NCI-H2107 (cell line): Measurements from ENCODE around the gene SLC5A8.
"Not testable (repeated sequence)": the region's sequence is repeated elsewhere in the genome, so short reads cannot be mapped to it uniquely, and the experiment has no call there.

Source experiments
- DNase-seq: peaks from one replicate; lab custom pipeline; 2025; lab: John Stamatoyannopoulos, UW

Gene SLC5A8

DNA sequence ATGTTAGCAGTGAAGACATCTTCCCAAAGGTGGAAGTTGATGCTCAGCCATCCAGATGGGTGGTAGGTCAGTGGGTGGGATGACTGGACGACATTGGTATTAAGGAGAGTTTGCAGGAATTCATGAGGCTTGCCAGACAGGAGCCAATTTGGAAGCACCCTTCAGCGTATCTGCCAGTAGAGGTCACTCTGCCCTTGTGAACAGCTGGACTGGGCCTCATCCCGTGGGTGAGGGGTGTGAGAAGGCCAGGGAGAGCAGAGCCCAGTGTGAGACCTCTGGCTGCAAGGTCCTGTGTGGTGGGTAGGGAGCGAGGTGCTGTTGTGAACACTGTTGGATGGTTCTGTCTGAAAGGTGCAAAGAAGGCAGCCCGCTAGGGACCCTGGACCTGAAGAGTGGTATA lies 37.7 kb downstream of the SLC5A8 start:
- DNase-seq, result no peak

DNA sequence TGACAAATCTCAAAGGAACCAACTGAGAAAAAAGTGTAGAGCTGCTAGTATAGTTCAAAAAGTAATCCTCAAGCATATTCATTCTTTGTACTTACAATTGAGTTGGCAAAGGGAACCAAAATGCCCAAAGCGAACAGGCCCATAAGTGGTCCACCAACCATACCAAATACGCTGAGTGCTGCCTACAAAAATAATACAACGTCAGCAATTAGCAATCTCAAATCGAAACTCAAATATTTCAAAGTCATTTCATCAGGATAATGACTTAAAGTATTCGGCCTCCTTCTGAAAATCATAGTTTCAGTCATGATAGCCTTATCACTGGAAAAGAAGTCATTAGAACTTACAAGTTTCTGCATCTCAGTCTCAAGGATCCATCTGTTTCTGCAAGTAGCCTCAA lies 42.0 kb downstream of the SLC5A8 start:
- no peak for DNase-seq

DNA sequence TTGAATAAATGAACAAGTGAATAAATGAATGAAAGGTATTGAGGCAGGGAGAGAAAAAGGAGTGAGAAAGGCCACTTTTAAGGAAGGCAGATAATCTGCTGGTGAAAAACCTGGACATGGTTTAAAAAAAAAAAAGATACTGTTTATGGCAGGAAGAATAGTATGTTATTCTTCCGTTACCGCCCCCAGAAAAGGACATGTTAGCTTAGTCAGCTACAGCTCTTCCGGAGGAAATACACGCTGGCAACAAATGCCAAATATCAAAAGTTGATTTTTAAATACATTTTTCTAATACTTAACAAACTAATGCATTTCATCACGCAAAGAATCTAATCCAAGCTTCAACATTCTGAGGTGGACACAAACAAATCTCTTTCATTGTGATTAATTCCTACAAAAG lies 43.2 kb downstream of the SLC5A8 start:
- DNase-seq, result no peak

DNA sequence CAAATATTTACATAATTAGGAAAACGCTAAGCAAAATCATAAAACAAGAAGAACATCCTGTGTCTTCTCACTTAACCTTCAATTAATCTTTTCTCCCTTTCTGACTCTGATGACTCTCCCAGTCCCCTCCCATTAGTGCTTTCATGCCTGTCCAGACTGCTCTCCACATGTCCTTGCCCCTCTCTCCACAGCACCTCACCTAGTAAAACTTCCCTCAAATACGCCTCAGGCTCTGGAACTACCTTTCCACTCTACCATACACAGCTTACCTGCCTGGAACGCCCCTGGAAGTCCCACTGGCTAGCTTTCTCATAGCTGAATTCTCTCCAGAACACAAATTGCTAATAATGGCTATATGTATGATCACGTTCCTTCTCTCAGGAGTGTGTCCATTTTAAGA lies 44.7 kb downstream of the SLC5A8 start:
- DNase-seq, result no peak

DNA sequence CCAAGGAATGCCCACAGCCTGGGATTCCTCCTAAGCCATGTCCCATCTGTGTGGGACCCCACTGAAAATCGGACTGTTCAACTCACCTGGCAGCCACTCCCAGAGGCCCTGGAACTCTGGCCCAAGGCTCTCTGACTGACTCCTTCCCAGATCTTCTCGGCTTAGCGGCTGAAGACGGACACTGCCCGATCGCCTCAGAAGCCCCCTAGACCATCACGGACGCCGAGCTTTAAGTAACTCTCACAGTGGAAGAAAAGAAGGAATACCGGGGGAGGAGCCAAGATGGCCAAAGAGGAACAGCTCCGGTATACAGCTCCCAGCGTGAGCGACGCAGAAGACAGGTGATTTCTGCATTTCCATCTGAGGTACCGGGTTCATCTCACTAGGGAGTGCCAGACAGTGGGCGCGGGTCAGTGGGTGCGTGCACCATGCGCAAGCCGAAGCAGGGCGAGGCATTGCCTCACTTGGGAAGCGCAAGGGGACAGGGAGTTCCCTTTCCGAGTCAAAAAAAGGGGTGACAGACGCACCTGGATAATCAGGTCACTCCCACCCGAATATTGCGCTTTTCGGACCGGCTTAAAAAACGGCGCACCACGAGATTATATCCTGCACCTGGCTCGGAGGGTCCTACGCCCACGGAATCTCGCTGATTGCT lies 64.1 kb downstream of the SLC5A8 start:
- not testable (repeated sequence) for DNase-seq

GRCh38 chr12:101127521-101128219 lies 82.4 kb downstream of the SLC5A8 start:
- no peak for DNase-seq

GRCh38 chr12:101117842-101118241 lies 92.2 kb downstream of the SLC5A8 start:
- DNase-seq, result no peak

DNA sequence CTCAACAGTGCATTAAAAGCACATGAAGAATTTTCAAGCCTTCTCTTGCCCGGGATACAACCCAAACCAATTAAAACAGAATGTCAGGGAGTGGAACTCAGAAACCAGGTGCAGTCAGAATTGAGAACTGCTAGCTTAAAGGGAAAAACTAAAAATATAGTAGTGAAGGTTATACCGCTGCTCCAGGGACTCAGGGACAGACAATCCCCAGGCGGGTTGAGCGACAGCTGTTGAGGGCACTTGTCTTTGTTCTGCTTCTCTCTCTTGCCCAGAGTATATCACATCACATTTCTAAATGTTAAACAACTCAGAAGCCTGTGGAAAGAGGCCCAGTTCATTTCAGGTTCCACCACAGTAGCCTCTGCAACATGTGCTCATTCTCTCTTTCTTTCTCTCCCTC lies 93.1 kb downstream of the SLC5A8 start:
- DNase-seq, result no peak

DNA sequence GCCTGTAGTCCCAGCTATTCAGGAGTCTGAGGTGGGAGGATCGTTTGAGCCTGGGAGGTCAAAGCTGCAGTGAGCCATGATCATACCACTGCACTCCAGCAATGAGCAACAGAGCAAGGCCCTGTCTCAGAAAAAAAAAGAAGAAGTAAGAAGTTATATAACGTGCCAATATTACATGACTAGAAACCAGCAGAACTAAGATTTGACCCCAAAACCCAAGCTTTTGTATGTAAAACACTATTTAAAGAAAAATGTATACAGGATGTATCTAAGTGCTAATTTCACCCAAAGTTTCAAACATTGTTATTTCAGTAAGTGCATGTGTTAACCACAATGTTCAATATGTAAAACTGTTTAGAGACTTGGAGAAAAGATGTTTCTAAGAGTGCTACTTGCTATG lies 94.7 kb downstream of the SLC5A8 start:
- no peak for DNase-seq

- no peak for DNase-seq
Measured at GRCh38 chr12:101111441-101111840, 98.6 kb downstream of the SLC5A8 start.

DNA sequence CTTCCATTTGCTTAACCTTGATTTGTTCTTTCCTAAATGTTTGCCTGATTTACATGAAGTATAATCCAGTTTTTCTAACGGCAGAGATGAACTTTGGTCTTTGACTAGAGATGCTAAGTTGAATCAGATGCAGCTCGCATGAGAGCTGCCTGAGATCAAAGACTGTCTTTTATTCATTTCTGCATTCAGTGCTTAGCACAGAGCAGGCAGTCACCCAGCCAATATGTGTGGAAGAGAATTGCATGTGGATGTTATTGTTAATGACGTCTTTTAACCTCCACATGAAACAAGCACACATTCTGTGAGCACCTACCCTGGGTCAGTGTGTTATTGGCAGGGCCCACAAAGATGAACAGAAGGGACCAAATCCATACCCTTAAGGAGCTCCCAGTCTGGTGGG lies 99.2 kb downstream of the SLC5A8 start:
- DNase-seq, result no peak

DNA sequence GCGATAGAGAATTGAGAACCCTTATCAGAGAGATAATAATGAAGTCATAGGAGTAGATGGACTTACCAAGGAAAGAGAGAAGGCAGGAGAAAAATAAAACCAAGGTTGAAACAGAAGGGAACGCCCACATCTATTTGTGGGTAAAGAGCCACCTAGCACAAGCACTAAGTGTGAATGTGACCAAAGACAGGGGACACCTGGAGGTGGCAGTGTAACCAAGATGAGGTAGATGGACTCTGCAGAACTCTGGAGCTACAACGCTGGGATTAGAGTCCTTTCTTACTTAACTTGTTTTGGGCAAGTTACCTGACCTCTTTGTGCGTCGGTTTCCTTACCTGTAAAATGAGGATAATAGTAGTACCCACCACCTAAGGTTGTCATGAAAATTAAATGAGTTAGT lies 101.9 kb downstream of the SLC5A8 start:
- no peak for DNase-seq

DNA sequence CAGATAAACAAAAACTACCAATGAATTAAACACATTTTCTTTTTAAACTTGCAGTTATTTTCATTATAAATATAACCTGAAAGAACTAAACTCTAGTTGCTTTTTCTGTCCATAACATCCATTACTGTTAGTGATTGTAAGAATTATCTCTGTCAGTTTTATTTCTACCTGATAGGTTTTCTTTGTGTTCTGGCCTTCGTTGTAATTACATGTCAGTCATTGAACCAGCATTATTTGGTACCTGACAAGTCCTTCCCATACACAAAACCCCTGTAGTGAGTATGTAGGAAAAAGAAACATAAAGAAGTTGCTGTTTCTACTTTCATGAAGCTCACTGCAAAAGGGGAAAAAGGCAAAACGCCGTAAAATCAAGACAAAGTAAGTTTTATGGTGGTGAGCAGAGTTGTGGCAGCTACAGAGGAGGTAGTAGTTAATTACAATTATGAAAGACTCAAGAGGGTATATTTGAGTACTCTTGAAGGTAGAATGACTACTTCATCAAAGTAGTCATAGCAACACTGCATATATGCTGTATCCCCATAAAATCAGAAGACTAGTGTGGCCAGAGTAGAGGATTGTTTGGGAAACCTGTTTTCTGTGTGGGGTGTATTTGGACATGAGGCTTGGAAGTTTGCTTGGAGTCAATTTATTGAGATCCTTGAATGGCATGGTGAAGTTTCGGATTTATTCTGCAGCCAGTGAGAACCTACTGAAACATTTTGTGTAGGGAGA lies 102.8 kb downstream of the SLC5A8 start:
- no peak for DNase-seq
